Epithelial cell of esophagus (primary cell): ENCODE measurements around the gene TRIM71.

Experiments
- DNase-seq: peaks from one replicate; pipeline ENCODE4 v3.0.0; 2010; ENCODE audit warnings: low read depth
- H3K4me3 ChIP-seq: 2 replicates; pipeline ENCODE4 v1.5.1; 2011; ENCODE audit warnings: mild to moderate bottlenecking, low read length, control low read depth
- CTCF ChIP-seq: IDR thresholded peaks from 2 replicates; pipeline ENCODE4 v1.5.1; 2011; ENCODE audit warnings: low read depth, mild to moderate bottlenecking, low read length, control low read depth, inconsistent platforms; ENCODE audit not compliant: insufficient read depth; ENCODE audit errors: missing control alignments

The TRIM71 gene

GRCh38 chr3:32866533-32866932, 48.7 kb downstream of the TRIM71 start:
- H3K4me3 ChIP-seq: no peak overlapping the region
- no peak for DNase-seq
- no peak for TF ChIP-seq CTCF

GRCh38 chr3:32867954-32868353, 50.2 kb downstream of the TRIM71 start:
- DNase-seq: no peak
- no peak for TF ChIP-seq CTCF
- no peak overlapping the region for H3K4me3 ChIP-seq

GRCh38 chr3:32868719-32869512, 51.1 kb downstream of the TRIM71 start:
- no peak overlapping the region for H3K4me3 ChIP-seq
- no peak for DNase-seq
- no peak for TF ChIP-seq CTCF

DNA sequence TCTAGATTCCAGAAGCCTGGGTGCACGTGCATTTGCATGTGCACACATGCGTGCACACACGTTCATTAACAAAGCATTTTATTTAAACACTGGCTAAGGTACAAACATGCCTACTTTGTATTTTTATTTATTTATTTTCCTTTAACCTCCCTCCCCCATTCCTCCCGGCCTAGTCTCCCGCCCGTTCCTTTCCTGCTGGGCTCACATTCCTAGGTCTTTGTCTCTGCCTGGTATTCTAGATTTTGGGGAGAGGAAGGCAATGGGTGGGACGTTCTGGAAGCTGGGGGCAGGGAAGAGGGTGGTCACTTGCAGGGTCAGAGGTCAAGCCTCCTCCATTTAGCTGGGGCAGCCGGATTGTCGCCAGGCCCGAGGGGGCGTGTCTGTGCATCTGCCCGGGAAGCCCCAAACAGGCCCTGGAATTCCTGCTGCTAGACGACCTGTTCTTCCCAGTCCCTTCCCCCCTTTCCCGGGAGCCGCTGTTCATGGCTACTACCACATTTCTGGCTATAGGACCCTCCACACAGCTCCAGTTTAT, 51.8 kb downstream of the TRIM71 start:
- DNase-seq: no peak
- no peak overlapping the region for H3K4me3 ChIP-seq
- no peak for TF ChIP-seq CTCF

DNA sequence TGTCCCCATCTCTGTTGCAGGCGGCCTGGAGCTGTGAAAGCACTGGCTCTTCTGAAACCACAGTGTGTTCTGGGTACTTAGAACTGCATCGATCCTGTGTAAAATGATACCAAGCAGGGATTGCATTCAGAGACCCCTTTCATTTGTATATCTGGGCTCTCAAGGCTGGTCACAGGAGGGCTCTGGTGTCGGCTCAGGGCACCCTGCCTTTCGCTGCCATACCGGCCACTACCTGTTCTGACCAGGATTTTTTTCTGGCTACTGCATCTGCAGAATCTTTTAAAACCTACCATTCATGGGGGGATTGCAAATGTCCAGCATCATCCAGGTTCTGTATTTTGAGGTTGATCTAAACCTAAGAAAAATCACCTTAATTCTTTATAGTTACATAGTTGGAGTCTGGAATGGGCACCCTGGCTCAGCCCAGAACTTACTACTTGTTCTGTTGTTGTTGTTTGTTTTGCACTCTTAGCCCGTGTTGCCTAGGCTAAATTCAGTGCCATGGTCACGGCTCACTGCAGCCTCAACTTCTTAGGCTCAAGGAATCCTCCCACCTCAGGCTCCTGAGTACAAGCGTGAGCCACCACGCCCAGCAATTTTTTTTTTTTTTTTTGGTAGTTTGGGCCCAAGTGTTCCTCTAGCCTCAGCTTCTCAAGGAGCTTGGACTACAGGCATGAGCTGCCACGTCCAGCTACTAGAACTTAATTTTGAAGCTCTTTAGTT, 52.7 kb downstream of the TRIM71 start:
- no peak for TF ChIP-seq CTCF
- H3K4me3 ChIP-seq: no peak overlapping the region
- no peak for DNase-seq

- DNase-seq: no peak
- no peak for TF ChIP-seq CTCF
- H3K4me3 ChIP-seq: no peak overlapping the region
Measured at GRCh38 chr3:32871273-32871672, 53.5 kb downstream of the TRIM71 start.
